ENCODE results near the gene SAMD4B. TPM values are rescaled to one million over a fixed set of nuclear protein-coding genes. Genes with fewer than 3 reads are reported as not detected.

The SAMD4B gene
- total RNA-seq, 6 experiments from 2014 or later, result 23.0 to 45.6 (median 31.6) TPM

- intact Hi-C loops (cut with DNase I), result no loop called here
- H3K4me3 ChIP-seq, result peak overlapping the region in 2 of 3 donors; percentile 1 to 6
- 26% methylated on average over 4 of the region's 11 CpGs for WGBS (ENCODE audit: insufficient coverage, low coverage, low lambda C conversion rate, missing lambda C conversion rate)
- no peaks in the 10 kb centered on the region for H3K9me3 ChIP-seq
- H3K36me3 ChIP-seq, result peaks cover 0 to 9% (median 0%) of the 10 kb centered on the region in 4 donors
- peak overlapping the region; percentile 95 to 99 (median 96) for H3K27ac ChIP-seq
- H3K4me1 ChIP-seq, result peaks cover 0 to 60% (median 25%) of the 10 kb centered on the region in 4 donors
- TF ChIP-seq CTCF (IDR thresholded peaks at IDR 0.05) (no peak), POLR2A (IDR thresholded peaks at IDR 0.05) (peak; percentile 1)
- DNase-seq (peak; percentile 80 to 88 (median 80)), ATAC-seq (peak; percentile 1 to 4 (median 1))
- no peaks in the 10 kb centered on the region for H3K27me3 ChIP-seq
These were observed 56.2 kb downstream of the SAMD4B start for GRCh38 chr19:39398297-39398864.

DNA sequence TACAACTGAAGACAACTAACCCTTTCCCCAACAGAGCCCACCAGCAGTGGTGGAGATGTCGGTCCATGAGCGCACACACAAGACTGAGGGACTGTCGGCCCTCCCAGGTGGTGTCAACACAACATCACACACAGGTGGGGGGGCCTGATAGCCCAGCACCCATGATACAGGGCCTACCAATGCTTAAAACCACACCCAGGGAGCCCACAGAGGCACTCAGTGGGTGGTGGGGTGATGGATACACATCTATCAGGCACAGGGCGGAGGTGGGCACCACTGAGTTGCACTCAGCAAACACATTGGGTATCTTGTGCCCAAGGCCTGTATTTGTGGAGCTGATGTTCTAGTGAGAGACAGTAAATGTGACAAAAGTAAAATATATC, 57.4 kb downstream of the SAMD4B start:
- DNase-seq, result no peak
- H3K4me1 ChIP-seq, result peaks cover 0 to 66% (median 25%) of the 10 kb centered on the region in 4 donors

DNA sequence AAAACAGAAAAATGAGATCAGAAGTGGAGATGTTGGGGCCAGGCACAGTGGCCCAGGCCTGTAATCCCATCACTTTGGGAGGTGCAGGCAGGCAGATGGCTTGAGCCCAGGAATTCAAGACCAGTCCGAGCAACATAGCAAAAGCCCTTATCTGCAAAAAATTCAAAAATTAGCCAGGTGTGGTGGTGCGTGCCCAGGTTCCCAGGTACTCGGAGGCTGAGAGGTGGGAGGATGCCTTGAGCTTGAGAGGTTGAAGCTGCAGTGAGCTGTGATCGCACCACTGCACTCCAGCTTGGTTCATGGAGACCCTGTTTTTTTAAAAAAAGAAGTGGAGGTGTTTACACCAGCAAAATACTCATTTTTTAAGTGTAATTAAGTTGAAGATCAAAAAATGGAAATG, 57.8 kb downstream of the SAMD4B start:
- intact Hi-C loops (cut with DNase I), result no loop called here
- Histone ChIP-seq H3K4me1 (peaks cover 0 to 66% (median 25%) of the 10 kb centered on the region in 4 donors), H3K27me3 (no peaks in the 10 kb centered on the region), H3K27ac (peak overlapping the region; percentile 65 to 99 (median 95)), H3K36me3 (no peaks in the 10 kb centered on the region), H3K4me3 (no peak overlapping the region), H3K9me3 (no peaks in the 10 kb centered on the region)
- ATAC-seq, result no peak
- no peak for DNase-seq
- TF ChIP-seq POLR2A (IDR thresholded peaks at IDR 0.05) (no peak), CTCF (IDR thresholded peaks at IDR 0.05) (no peak)
- 89% methylated on average over 4 of the region's 4 CpGs for WGBS (ENCODE audit: insufficient coverage, low coverage, low lambda C conversion rate, missing lambda C conversion rate)

More for the DNA sequence above, 57.4 kb downstream of the SAMD4B start:
- H3K9me3 ChIP-seq, result no peaks in the 10 kb centered on the region
- intact Hi-C loops (cut with DNase I), result no loop called here
- no peak overlapping the region for H3K4me3 ChIP-seq
- H3K27me3 ChIP-seq, result no peaks in the 10 kb centered on the region
- TF ChIP-seq CTCF (IDR thresholded peaks at IDR 0.05), result no peak
- no peak for TF ChIP-seq POLR2A (IDR thresholded peaks at IDR 0.05)
- WGBS (ENCODE audit: insufficient coverage, low coverage, low lambda C conversion rate, missing lambda C conversion rate), result 93% methylated on average over 4 of the region's 4 CpGs
- no peak for ATAC-seq
- H3K36me3 ChIP-seq, result no peaks in the 10 kb centered on the region
- peak overlapping the region; percentile 65 to 99 (median 95) for H3K27ac ChIP-seq

DNA sequence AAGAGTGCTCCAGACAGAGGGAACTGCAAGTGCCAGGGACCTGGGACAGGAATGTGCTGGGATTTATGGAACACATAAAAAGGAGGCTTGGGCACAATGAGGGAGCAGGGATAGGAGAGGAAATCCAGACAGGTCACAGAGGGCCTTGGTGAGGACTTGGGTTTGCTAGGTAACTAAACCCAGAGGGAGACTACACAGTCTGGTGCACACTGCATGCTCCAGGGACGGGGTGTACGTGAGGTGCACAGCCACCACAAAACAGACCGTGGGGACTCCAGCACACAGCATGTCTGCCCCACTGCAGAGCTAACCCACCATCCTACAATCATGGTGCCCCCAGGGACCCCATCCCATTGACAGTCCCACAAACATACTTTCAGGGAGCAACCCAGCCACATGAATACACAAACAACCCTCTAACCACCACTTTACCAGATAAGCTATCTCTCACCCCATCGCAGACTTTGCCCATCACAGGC, 58.9 kb downstream of the SAMD4B start:
- peak overlapping the region; percentile 95 to 99 (median 98) for H3K27ac ChIP-seq
- 23% methylated on average over 4 of the region's 4 CpGs for WGBS (ENCODE audit: insufficient coverage, low coverage, low lambda C conversion rate, missing lambda C conversion rate)
- peak overlapping the region in 1 of 3 donors; percentile 18 for H3K4me3 ChIP-seq
- TF ChIP-seq POLR2A (IDR thresholded peaks at IDR 0.05) (no peak), CTCF (IDR thresholded peaks at IDR 0.05) (no peak)
- no peaks in the 10 kb centered on the region for H3K36me3 ChIP-seq
- H3K4me1 ChIP-seq, result peaks cover 0 to 73% (median 28%) of the 10 kb centered on the region in 4 donors
- intact Hi-C loops (cut with DNase I), result no loop called here
- no peaks in the 10 kb centered on the region for H3K9me3 ChIP-seq
- no peaks in the 10 kb centered on the region for H3K27me3 ChIP-seq
- peak in 1 of 3 donors; percentile 58 for DNase-seq
- ATAC-seq, result no peak
